Measurements from ENCODE around the gene UBD. TPM values are rescaled to one million over a fixed set of nuclear protein-coding genes. Genes with fewer than 3 reads are reported as not detected.

UBD gene
- total and polyA plus RNA-seq, 2 experiments from 2014 or later: 154 to 158 TPM

GRCh38 chr6:29597184-29597583, 37.7 kb upstream of the UBD start:
- no peaks in the 10 kb centered on the region for H3K9me2 ChIP-seq (replicated peaks; ENCODE audit: insufficient read depth)
- no peaks in the 10 kb centered on the region for H3K27me3 ChIP-seq
- DNase-seq (ENCODE audit: low spot score): no peak
- H4K20me1 ChIP-seq (ENCODE audit: insufficient read depth, poor library complexity, severe bottlenecking): no peaks in the 10 kb centered on the region
- H3K27ac ChIP-seq: no peak overlapping the region
- no peaks in the 10 kb centered on the region for H3K79me2 ChIP-seq
- WGBS (ENCODE audit: low lambda C conversion rate, missing lambda C conversion rate): 86% methylated on average over 2 of the region's 2 CpGs
- no peak overlapping the region for H3K4me2 ChIP-seq
- H2AFZ ChIP-seq: no peak overlapping the region
- no peak for TF ChIP-seq EZH2phosphoT487 (IDR thresholded peaks at IDR 0.05; ENCODE audit: low read depth, severe bottlenecking, unreplicated experiment)
- H3K4me1 ChIP-seq (ENCODE audit: insufficient read depth): no peaks in the 10 kb centered on the region
- H3K36me3 ChIP-seq (replicated peaks; ENCODE audit: insufficient read depth, low read depth): no peaks in the 10 kb centered on the region
- no peak overlapping the region for H3K4me3 ChIP-seq
- no peaks in the 10 kb centered on the region for H3K9me3 ChIP-seq (ENCODE audit: low read depth)

GRCh38 chr6:29596381-29596900, 36.9 kb upstream of the UBD start:
- no peak overlapping the region for H2AFZ ChIP-seq
- H3K79me2 ChIP-seq: no peaks in the 10 kb centered on the region
- H4K20me1 ChIP-seq (ENCODE audit: insufficient read depth, poor library complexity, severe bottlenecking): no peaks in the 10 kb centered on the region
- TF ChIP-seq EZH2 (IDR thresholded peaks at IDR 0.05; ENCODE audit: borderline replicate concordance): no peak
- TF ChIP-seq EZH2phosphoT487 (IDR thresholded peaks at IDR 0.05; ENCODE audit: low read depth, severe bottlenecking, unreplicated experiment): no peak
- TF ChIP-seq CTCF (IDR thresholded peaks at IDR 0.05; ENCODE audit: poor library complexity): no peak
- no peak overlapping the region for H3K27ac ChIP-seq
- DNase-seq (ENCODE audit: low spot score): no peak
- H3K4me2 ChIP-seq: no peak overlapping the region
- no peak overlapping the region for H3K4me3 ChIP-seq
- no peaks in the 10 kb centered on the region for H3K4me1 ChIP-seq (ENCODE audit: insufficient read depth)
- WGBS (ENCODE audit: low lambda C conversion rate, missing lambda C conversion rate): 96% methylated on average over 6 of the region's 6 CpGs
- H3K9me3 ChIP-seq (ENCODE audit: low read depth): no peaks in the 10 kb centered on the region
- no peaks in the 10 kb centered on the region for H3K36me3 ChIP-seq (replicated peaks; ENCODE audit: insufficient read depth, low read depth)
- H3K9me2 ChIP-seq (replicated peaks; ENCODE audit: insufficient read depth): no peaks in the 10 kb centered on the region
- no peaks in the 10 kb centered on the region for H3K27me3 ChIP-seq

- Histone ChIP-seq H3K27me3 (no peaks in the 10 kb centered on the region), H4K20me1 (ENCODE audit: insufficient read depth, poor library complexity, severe bottlenecking) (no peaks in the 10 kb centered on the region), H3K36me3 (replicated peaks; ENCODE audit: insufficient read depth, low read depth) (no peaks in the 10 kb centered on the region), H3K9me2 (replicated peaks; ENCODE audit: insufficient read depth) (no peaks in the 10 kb centered on the region), H3K9me3 (ENCODE audit: low read depth) (no peaks in the 10 kb centered on the region), H3K27ac (no peak overlapping the region), H2AFZ (no peak overlapping the region), H3K79me2 (no peaks in the 10 kb centered on the region), H3K4me3 (no peak overlapping the region), H3K4me2 (peak overlapping the region; percentile 47), H3K4me1 (ENCODE audit: insufficient read depth) (no peaks in the 10 kb centered on the region)
- DNase-seq (ENCODE audit: low spot score): peak; percentile 15
- WGBS (ENCODE audit: low lambda C conversion rate, missing lambda C conversion rate): 37% methylated on average over 4 of the region's 4 CpGs
- TF ChIP-seq EZH2phosphoT487 (IDR thresholded peaks at IDR 0.05; ENCODE audit: low read depth, severe bottlenecking, unreplicated experiment) (no peak), CTCF (IDR thresholded peaks at IDR 0.05; ENCODE audit: poor library complexity) (no peak), EZH2 (IDR thresholded peaks at IDR 0.05; ENCODE audit: borderline replicate concordance) (no peak)
Measured at GRCh38 chr6:29593199-29593855, 33.8 kb upstream of the UBD start.

- Histone ChIP-seq H3K9me3 (ENCODE audit: low read depth) (no peaks in the 10 kb centered on the region), H2AFZ (no peak overlapping the region), H3K4me2 (no peak overlapping the region), H3K36me3 (replicated peaks; ENCODE audit: insufficient read depth, low read depth) (no peaks in the 10 kb centered on the region), H3K79me2 (no peaks in the 10 kb centered on the region), H3K4me1 (ENCODE audit: insufficient read depth) (no peaks in the 10 kb centered on the region), H3K9me2 (replicated peaks; ENCODE audit: insufficient read depth) (no peaks in the 10 kb centered on the region), H3K27ac (no peak overlapping the region), H4K20me1 (ENCODE audit: insufficient read depth, poor library complexity, severe bottlenecking) (no peaks in the 10 kb centered on the region), H3K4me3 (no peak overlapping the region), H3K27me3 (no peaks in the 10 kb centered on the region)
- WGBS (ENCODE audit: low lambda C conversion rate, missing lambda C conversion rate): 78% methylated on average over 2 of the region's 2 CpGs
- no peak for DNase-seq (ENCODE audit: low spot score)
- TF ChIP-seq CTCF (IDR thresholded peaks at IDR 0.05; ENCODE audit: poor library complexity): no peak
- no peak for TF ChIP-seq EZH2phosphoT487 (IDR thresholded peaks at IDR 0.05; ENCODE audit: low read depth, severe bottlenecking, unreplicated experiment)
- no peak for TF ChIP-seq EZH2 (IDR thresholded peaks at IDR 0.05; ENCODE audit: borderline replicate concordance)
Measured at GRCh38 chr6:29591677-29592076, 32.1 kb upstream of the UBD start.

Data from hepatocyte (in vitro differentiated cells).